ENCODE data around the gene ELANE.

ELANE gene

DNA sequence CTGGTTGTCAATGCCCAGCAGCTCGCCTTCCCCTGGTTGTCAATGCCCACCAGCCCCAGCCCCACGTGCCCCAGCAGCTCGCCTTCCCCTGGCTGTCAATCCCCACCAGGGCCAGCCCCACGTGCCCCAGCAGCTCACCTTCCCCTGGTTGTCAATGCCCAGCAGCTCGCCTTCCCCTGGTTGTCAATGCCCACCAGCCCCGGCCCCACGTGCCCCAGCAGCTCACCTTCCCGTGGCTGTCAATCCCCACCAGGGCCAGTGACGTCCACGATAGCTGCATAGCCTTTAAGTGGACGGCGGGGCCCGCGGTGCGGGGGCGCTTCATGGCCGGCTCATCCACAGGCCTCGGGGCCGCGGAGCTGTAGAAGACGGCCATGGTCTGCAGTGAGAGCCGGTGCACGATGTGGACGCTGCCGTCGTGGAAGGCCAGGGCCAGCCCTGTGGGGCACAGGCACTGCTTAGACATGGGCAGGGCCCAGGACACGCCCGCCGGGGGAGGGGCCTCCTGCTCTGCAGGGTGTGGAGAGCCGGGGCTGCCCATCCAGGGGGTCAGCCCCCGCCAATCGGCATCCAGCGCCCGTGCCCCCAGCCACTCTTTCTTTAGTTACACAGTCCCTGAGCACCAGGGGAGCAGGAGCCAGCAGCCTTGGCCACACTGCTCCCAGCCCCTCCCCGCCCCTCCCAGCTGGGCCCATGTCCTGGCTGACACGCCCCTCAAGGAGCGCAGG is 27.8 kb downstream of the ELANE start:
- TF ChIP-seq, protein P1, sequence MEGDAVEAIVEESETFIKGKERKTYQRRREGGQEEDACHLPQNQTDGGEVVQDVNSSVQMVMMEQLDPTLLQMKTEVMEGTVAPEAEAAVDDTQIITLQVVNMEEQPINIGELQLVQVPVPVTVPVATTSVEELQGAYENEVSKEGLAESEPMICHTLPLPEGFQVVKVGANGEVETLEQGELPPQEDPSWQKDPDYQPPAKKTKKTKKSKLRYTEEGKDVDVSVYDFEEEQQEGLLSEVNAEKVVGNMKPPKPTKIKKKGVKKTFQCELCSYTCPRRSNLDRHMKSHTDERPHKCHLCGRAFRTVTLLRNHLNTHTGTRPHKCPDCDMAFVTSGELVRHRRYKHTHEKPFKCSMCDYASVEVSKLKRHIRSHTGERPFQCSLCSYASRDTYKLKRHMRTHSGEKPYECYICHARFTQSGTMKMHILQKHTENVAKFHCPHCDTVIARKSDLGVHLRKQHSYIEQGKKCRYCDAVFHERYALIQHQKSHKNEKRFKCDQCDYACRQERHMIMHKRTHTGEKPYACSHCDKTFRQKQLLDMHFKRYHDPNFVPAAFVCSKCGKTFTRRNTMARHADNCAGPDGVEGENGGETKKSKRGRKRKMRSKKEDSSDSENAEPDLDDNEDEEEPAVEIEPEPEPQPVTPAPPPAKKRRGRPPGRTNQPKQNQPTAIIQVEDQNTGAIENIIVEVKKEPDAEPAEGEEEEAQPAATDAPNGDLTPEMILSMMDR (IDR thresholded peaks at IDR 0.05) = no peak
- Histone ChIP-seq H3K4me3 (no peak overlapping the region), H3K27ac (no peak overlapping the region)
- DNase-seq (ENCODE audit: low spot score) = no peak

DNA sequence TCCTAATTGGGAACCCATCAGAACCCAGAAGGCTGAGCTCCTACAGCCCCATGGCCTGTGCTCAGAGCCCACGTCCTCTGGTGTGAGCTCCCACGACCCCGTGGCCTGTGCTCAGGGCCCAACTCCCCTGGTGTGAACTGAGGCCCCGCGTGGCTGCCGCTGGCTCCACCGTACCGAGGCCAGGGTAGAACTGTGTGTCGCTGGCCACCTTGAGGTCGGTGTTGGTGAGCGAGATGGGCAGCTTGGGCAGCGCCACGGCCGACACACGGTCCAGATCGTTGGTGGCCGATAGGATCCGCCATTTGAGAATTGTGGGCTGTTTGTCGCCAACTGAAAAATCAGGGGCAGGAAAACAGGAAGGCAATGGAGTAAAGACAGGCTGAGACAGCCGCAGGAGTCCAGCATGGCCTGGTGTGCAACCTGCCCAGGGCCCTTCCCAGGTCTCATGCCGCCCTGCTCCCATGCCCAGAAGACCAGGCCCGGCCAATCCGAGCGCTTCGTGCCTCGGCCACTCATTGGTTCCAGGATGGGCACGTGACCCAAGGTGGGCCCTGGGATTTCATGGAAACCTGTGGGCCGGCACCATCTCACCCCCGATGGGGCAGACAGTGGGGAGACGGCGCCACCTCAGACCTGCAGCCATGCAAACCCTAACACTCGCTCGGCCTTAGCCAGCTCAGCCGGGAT is 29.4 kb downstream of the ELANE start:
- no peak overlapping the region for H3K27ac ChIP-seq
- DNase-seq (ENCODE audit: low spot score) = no peak
- H3K4me3 ChIP-seq = no peak overlapping the region
- TF ChIP-seq, protein P1 (IDR thresholded peaks at IDR 0.05) = no peak

DNA sequence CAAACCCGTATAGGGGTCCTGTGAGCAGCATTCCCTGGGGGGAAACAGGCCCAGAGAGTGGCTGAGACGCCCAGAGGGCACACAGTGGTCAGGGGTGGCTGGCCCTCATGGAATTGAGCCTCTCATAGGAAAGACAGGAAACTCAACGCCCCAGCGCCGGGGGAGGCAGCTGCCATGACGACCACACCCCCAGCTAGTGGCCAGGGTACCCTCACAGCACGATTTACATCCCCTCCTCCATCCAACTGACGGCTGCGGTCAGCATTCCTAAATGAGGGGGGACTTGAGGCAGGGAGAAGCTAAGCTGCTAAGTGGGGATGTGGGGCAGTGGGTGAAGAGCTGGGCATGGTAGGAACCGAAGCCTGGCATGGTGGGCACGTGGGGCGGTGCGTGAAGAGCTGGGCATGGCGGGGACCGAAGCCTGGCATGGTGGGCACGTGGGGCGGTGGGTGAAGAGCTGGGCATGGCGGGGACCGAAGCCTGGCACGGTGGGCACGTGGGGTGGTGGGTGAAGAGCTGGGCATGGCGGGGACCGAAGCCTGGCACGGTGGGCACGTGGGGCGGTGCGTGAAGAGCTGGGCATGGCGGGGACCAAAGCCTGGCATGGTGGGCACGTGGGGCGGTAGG is 30.9 kb downstream of the ELANE start:
- no peak for DNase-seq (ENCODE audit: low spot score)
- TF ChIP-seq, protein P1 (IDR thresholded peaks at IDR 0.05) = no peak
- Histone ChIP-seq H3K27ac (no peak overlapping the region), H3K4me3 (no peak overlapping the region)

DNA sequence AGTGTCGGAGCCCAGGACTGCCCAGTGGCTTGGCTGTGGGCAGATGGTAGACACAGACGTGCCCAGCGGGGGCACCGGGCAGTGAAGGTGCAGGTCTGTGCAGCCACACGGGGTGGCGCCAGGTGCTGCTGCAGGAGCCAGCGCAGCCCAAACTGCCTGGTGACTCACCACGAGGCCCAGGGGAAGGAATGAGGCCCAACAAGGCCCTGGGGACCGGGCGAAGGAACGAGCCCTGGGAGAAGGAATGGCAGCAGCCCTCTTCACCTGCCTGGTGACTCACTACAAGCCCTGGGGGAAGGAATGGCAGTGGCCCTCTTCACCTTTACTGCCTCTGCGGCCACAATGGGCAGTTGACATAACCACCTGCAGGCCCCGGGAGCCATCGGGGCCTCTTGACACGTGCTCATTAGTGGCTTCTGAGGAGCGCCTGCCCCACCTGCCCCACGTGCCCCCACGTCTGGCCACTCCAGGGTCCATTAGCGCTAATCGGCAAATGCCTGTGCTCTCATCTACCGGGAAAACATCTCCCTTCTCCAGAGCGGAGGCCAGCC is 31.6 kb downstream of the ELANE start:
- TF ChIP-seq, protein P1 (IDR thresholded peaks at IDR 0.05) = no peak
- no peak overlapping the region for H3K4me3 ChIP-seq
- no peak overlapping the region for H3K27ac ChIP-seq
- DNase-seq (ENCODE audit: low spot score) = no peak

DNA sequence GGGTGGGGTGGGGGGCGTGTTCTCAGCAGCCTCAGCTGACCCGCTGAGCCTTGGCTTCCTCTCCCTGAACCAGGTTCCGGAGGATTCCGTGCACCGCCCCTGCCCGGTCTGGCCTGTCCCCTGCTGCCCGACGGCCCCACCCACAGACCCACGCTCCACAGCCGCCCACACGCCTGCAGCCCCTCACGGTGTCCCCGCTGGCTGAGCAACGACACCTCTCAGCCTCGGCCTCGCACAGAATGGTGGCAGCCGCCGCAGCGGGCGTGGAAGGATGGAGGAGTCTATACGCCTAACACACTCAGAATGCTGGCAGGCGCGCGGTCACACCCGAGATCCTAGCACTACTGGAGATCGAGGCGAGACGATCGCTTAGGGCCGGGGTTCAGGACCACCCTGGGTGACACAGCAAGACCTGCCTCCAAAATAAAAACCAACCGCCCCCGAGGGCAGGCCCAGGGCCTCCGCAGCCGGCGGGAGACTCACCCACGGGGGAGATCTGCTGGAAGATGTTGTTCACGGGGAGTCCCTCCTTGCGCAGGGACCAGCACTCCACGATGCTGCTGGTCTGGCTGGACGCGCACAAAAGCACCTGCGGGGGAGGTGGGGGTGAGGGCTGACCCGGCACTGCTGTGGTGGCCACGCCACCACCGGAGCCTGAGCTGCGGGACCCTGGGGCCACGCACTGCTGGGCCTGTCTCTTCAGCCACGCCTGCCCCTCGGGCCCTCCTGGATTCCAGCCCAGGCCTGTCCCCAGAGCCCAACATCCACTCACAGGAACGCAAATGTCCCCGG is 32.5 kb downstream of the ELANE start:
- DNase-seq (ENCODE audit: low spot score) = no peak
- H3K4me3 ChIP-seq = no peak overlapping the region
- TF ChIP-seq, protein P1 (IDR thresholded peaks at IDR 0.05) = no peak
- no peak overlapping the region for H3K27ac ChIP-seq

DNA sequence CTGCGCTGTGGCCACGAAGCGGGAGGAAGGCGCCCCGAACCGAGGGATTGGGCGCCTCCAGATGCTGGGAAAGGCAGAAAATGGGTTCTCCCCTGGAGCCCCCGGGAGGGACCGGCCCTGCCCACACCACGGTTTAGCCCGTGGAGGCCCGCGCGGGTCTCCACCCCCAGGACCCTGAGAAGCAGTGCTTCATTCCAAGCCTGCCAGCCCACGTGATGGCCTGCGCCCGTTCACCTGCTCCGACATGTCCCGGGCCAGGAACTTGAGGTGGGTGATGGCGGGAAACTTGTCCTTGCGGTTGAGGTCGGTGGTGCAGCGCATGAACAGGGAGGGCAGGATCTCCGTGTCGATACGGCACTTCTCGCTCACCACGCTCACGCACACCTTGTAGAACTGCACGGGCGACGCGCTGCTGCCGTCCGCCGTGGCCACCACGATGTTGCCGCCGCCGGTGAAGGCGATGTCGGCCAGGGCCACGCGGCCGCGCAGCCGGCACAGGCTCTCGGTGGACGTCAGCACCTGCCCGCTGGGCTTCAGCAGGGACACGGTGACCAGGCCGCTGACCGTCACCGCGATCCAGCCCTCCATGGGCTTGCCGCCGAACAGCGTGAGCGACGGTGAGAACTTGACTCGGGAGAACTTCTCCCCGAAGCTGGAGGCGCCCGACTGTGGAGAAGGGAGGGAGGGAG is 33.6 kb downstream of the ELANE start:
- no peak overlapping the region for H3K4me3 ChIP-seq
- no peak overlapping the region for H3K27ac ChIP-seq
- TF ChIP-seq, protein P1 (IDR thresholded peaks at IDR 0.05) = no peak
- DNase-seq (ENCODE audit: low spot score) = no peak
